MCF 10A (cell line): ENCODE results near the gene RD3L. TPM values are rescaled to one million over a fixed set of nuclear protein-coding genes. Genes with fewer than 3 reads are reported as not detected.

Experiments used
- BruUV-seq: library from RNA; stranded (reverse); fragments of 400-500 nt; replicated peaks from 2 replicates; lab custom pipeline; 2021; lab: Mats Ljungman, UMichigan
- CTCF ChIA-PET: fragments of 300-600 bp; sonication (Branson Sonifier 250); formaldehyde crosslinking; extraction: SDS; loops from one replicate; lab custom pipeline; 2021; ENCODE audit warnings: antibody characterized with exemption, inconsistent platforms; lab: Yijun Ruan, JAX
- POLR2A ChIA-PET: fragments of 300-600, 350-650 bp; sonication (Branson Sonifier 250); formaldehyde crosslinking; extraction: SDS; loops from one replicate; lab custom pipeline; 2020; ENCODE audit warnings: antibody characterized with exemption, inconsistent platforms; lab: Yijun Ruan, JAX
- DNase-seq: peaks from one replicate; pipeline ENCODE4 v3.0.0-alpha.2; 2018; ENCODE audit not compliant: unreplicated experiment
- H3K27ac Mint-ChIP-seq: one replicate; pipeline ENCODE4 v1.8.0; 2022; ENCODE audit warnings: mild to moderate bottlenecking, low read depth, mixed read lengths; ENCODE audit not compliant: unreplicated experiment
- H3K27me3 Mint-ChIP-seq: one replicate; pipeline ENCODE4 v1.8.0; 2022; ENCODE audit warnings: mixed read lengths; ENCODE audit not compliant: insufficient read depth, unreplicated experiment
- H3K36me3 Mint-ChIP-seq: one replicate; pipeline ENCODE4 v1.8.0; 2022; ENCODE audit warnings: mild to moderate bottlenecking, moderate library complexity, mixed read lengths; ENCODE audit not compliant: insufficient read depth, unreplicated experiment
- H3K4me1 Mint-ChIP-seq: one replicate; pipeline ENCODE4 v1.8.0; 2022; ENCODE audit warnings: mixed read lengths; ENCODE audit not compliant: insufficient read depth, unreplicated experiment
- H3K4me3 Mint-ChIP-seq: one replicate; pipeline ENCODE4 v1.8.0; 2022; ENCODE audit warnings: mild to moderate bottlenecking, moderate library complexity, mixed read lengths; ENCODE audit not compliant: unreplicated experiment
- H3K9me3 Mint-ChIP-seq: one replicate; pipeline ENCODE4 v1.8.0; 2022; ENCODE audit warnings: mixed read lengths; ENCODE audit not compliant: unreplicated experiment
- intact Hi-C: fragments of 100-400 bp; cut with micrococcal nuclease; formaldehyde crosslinking; loops from 2 replicates; pipeline ENCODE4 v1.14.1; 2022
- total RNA-seq: library from RNA; stranded (reverse); gene quantifications from 2 replicates; pipeline ENCODE4 v1.2.3, GENCODE V29; 2022
- TF ChIP-seq, protein P1 (sequence below): fragments of 200-600 bp; IDR thresholded peaks from one replicate; pipeline ENCODE4 v1.8.0; 2022; ENCODE audit warnings: antibody characterized with exemption, mild to moderate bottlenecking; ENCODE audit not compliant: unreplicated experiment

RD3L gene
- total RNA-seq, 1 experiment from 2014 or later = not detected

DNA sequence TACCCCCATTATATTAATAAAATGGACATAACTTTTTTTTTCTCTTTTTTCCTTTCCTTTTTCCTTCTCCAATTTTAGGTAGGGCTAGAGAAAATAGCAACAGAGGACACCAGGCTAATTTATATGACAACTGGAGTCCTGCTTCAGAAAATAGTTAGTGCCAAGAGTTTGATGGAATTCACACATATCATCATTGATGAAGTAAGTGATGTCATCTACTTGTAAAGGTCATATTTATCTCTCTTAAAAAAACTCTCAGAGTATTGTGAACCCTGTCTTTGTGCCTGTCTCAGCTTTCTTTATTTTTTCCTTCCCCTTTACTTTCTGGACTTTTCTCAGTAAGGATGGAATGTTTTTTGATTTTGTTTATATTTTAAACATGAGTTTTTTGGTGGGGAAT is 24.3 kb upstream of the RD3L start:
- Mint-ChIP-seq H3K9me3 (no peaks in the 10 kb centered on the region), H3K27me3 (no peaks in the 10 kb centered on the region), H3K27ac (no peak overlapping the region), H3K36me3 (no peaks in the 10 kb centered on the region), H3K4me1 (peaks cover 6% of the 10 kb centered on the region), H3K4me3 (no peak overlapping the region)
- POLR2A ChIA-PET = no interaction called here
- TF ChIP-seq, protein P1, sequence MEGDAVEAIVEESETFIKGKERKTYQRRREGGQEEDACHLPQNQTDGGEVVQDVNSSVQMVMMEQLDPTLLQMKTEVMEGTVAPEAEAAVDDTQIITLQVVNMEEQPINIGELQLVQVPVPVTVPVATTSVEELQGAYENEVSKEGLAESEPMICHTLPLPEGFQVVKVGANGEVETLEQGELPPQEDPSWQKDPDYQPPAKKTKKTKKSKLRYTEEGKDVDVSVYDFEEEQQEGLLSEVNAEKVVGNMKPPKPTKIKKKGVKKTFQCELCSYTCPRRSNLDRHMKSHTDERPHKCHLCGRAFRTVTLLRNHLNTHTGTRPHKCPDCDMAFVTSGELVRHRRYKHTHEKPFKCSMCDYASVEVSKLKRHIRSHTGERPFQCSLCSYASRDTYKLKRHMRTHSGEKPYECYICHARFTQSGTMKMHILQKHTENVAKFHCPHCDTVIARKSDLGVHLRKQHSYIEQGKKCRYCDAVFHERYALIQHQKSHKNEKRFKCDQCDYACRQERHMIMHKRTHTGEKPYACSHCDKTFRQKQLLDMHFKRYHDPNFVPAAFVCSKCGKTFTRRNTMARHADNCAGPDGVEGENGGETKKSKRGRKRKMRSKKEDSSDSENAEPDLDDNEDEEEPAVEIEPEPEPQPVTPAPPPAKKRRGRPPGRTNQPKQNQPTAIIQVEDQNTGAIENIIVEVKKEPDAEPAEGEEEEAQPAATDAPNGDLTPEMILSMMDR = no peak
- no peak for DNase-seq
- BruUV-seq = no TSS peak
- CTCF ChIA-PET = no interaction called here
- intact Hi-C loops = no loop called here

DNA sequence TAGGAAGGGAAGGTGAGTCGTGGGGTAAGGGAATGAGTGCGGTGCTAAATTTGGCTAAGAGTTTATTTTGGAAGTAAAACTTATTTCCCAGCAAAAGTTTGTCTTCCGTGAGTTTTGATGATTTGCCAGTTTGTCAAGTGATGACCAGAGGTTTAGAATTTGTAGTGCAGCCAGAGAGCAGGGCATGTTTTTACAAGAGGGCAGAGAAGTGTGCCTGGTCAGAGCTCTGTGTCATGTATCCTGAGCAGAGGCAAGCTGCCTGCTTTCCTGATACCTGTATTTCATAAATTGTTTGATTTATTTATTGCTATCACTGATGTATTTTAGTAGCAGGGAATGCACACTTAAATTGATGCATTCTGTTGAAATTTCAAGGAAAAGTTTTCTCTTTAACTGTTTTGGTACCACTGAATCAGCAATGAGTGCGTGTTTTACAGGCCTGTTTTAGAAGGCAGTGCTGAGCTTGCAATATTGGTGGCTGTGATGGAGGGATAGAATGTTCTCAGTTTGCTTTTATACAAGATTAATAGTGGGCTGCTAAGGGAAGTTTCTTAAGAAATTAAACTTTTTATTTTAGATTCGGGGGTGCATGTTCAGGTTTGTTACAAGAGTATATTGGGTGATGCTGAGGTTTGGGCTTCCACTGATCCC is 19.7 kb upstream of the RD3L start:
- no peaks in the 10 kb centered on the region for H3K27me3 Mint-ChIP-seq
- H3K27ac Mint-ChIP-seq = no peak overlapping the region
- peak; percentile 5 for DNase-seq
- no TSS peak for BruUV-seq
- intact Hi-C loops = no loop called here
- peaks cover 8% of the 10 kb centered on the region for H3K4me1 Mint-ChIP-seq
- ChIA-PET CTCF (interaction anchor here (0.6 to 0.8 kb wide), 3 partner anchors 16 to 50 kb away, joined by 3 to 6 read pairs (median 4); no protein-coding TSS in a partner anchor), POLR2A (interaction anchor here (0.5 to 1.0 kb wide), 2 partner anchors 30 to 52 kb away, joined by 3 read pairs; no protein-coding TSS in a partner anchor)
- H3K4me3 Mint-ChIP-seq = no peak overlapping the region
- H3K36me3 Mint-ChIP-seq = no peaks in the 10 kb centered on the region
- no peaks in the 10 kb centered on the region for H3K9me3 Mint-ChIP-seq
- TF ChIP-seq, protein P1 = no peak

DNA sequence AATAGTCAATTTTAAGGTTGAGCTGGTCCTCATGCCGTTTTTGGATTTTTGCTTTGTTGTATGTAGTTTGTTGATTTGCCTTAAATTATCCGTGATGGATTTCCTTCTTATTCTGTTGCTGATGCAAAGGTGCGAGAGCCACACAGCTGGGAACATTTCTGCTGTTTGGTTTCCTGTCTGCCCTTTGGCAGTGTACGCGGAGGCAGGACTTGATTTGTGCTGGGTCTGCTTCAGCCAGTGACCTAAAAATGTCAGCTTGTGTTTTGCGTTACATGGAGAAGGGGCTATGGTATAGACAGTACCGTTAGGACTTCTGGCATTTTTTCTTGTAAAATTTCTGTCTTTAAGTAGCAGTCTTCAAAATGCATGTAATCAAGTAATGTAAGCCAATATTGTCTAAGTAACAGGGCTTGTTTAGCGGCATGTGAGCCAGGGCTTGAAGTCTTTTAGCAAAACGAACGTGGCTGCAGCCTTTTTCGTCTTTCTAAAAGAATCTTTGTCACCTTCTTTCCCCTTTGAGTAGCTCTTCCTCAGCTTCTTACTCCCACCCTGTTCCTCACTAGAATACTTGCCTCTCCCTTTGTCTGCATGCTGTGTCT is 18.2 kb upstream of the RD3L start:
- Mint-ChIP-seq H3K9me3 (no peaks in the 10 kb centered on the region), H3K27ac (no peak overlapping the region), H3K36me3 (no peaks in the 10 kb centered on the region), H3K27me3 (no peaks in the 10 kb centered on the region), H3K4me1 (peaks cover 8% of the 10 kb centered on the region), H3K4me3 (no peak overlapping the region)
- no TSS peak for BruUV-seq
- POLR2A ChIA-PET = interaction anchor here (0.6 to 1.1 kb wide), 2 partner anchors 16 to 27 kb away, joined by 3 read pairs; no protein-coding TSS in a partner anchor
- no peak for DNase-seq
- TF ChIP-seq, protein P1 = no peak
- intact Hi-C loops = no loop called here
- CTCF ChIA-PET = interaction anchor here (1.5 kb wide), 1 partner anchor 21 kb away, joined by 5 read pairs; no protein-coding TSS in a partner anchor

DNA sequence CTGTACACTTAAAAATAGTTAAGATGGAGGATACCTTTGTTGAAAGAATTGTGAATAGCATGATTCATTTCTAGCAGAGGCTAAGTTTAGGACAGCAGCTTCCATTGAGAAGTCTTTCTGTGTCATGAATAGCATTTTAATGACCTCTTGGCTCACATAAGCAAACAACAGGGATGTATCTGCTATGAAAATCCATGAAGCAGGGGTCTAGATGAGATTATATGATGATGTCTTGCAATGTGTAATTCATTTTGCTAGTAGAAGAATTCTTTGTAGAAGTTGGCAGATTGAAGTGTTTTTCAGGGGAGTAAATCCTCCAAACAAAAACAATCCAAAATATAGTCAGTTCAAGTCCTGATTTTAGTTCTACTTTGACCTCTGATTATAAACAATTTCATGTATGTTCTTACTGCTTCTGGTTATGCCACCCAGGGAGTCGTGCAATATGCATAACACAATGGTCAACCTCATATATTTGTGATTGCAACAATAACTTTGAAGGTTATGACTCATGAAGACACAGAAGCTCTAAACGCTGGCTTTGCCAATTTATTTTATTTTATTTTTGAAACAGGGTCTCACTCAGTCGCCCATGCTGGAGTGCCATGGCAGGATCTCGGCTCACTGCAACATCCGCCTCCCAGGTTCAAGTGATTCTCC is 6.9 kb upstream of the RD3L start:
- BruUV-seq = no TSS peak

More for the DNA sequence above, 6.9 kb upstream of the RD3L start:
- POLR2A ChIA-PET = no interaction called here
- H3K4me1 Mint-ChIP-seq = peaks cover 10% of the 10 kb centered on the region
- no peak overlapping the region for H3K27ac Mint-ChIP-seq
- no peaks in the 10 kb centered on the region for H3K36me3 Mint-ChIP-seq
- H3K9me3 Mint-ChIP-seq = no peaks in the 10 kb centered on the region
- CTCF ChIA-PET = no interaction called here
- no peaks in the 10 kb centered on the region for H3K27me3 Mint-ChIP-seq
- intact Hi-C loops = no loop called here
- DNase-seq = peak; percentile 54
- no peak overlapping the region for H3K4me3 Mint-ChIP-seq
- TF ChIP-seq, protein P1 = no peak
